Muscle of back (tissue), 11 donors: Measurements from ENCODE around the gene KRTAP9-8. TPM values are rescaled to one million over a fixed set of nuclear protein-coding genes. Genes with fewer than 3 reads are reported as not detected.
"Not testable (repeated sequence)": the region's sequence is repeated elsewhere in the genome, so short reads cannot be mapped to it uniquely, and the experiment has no call there.

Source experiments
- DNase-seq, 3 donors: peaks; one replicate each; pipeline versions ENCODE4 v3.0.0 to v3.0.0-alpha.2; 2013
- polyA plus RNA-seq, 10 donors: library from polyadenylated mRNA; unstranded; fragments of 120-200 nt; gene quantifications; one replicate each; pipeline ENCODE4 v1.2.1, GENCODE V29; 2013; ENCODE audit not compliant: insufficient read length in 10 of 10

KRTAP9-8 gene
- polyA plus RNA-seq, 10 donors: not detected

GRCh38 chr17:41255381-41256290, 17.8 kb downstream of the KRTAP9-8 start, which contains the start of gene KRTAP9-9:
KRTAP9-9 (plus strand) TSS chr17:41255384.
- DNase-seq: peak in 1 of 3 donors; percentile 26

DNA sequence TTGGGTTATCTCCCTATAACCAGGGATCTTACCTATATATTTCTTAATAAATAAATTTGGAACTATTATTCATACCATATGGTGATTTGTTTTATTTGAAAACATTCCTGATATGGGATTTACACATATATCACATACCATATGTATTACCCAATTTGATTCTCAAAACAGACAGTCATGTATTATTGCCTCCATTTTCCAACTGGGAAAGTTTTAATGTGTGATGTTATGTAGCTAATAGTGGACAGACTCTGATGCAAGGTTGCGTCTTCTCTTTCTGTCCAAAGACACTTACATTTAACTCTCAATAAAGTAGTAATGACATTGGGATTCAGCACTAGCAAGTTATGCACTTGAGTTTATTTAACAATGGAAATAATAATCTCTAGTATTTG, 18.5 kb downstream of the KRTAP9-8 start:
- peak in 1 of 3 donors; percentile 16 for DNase-seq

DNA sequence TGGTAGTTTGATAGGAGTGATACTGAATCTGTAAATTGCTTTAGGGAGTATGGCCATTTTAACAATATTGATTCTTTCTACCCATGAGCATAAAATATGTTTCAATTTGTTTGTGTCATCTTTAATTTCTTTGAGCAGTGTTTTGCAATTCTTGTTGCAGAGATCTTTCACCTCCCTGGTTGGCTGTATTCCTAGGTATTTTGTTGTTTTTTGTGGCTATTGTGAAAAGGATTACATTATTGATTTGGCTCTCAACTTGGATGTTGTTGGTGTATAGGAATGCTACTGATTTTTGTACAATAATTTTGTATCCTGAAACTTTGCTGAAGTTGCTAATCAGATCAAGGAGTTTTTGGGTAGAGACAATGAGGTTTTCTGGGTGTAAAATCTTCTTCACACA, 20.6 kb downstream of the KRTAP9-8 start:
- no peak for DNase-seq

GRCh38 chr17:41263212-41263611, 25.4 kb downstream of the KRTAP9-8 start:
- no peak for DNase-seq

DNA sequence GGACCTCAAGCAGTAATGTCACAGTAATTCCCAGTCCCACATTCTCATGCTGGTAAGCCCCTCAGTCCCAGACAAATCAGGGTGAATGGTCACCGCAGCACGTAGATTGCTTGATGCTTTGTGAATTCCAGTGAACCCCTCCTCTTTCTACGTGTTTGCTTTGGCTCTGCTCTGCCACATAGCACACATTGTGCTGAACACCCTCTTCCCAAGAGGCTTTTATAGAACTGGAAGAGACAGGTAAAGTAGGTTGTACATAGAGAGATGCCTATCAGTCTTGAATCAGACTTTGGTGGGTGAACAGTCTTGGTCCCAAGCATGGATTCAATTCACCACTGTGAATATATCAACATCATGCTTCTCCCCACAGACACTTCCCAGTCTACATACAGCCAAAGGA, 26.8 kb downstream of the KRTAP9-8 start:
- no peak for DNase-seq

DNA sequence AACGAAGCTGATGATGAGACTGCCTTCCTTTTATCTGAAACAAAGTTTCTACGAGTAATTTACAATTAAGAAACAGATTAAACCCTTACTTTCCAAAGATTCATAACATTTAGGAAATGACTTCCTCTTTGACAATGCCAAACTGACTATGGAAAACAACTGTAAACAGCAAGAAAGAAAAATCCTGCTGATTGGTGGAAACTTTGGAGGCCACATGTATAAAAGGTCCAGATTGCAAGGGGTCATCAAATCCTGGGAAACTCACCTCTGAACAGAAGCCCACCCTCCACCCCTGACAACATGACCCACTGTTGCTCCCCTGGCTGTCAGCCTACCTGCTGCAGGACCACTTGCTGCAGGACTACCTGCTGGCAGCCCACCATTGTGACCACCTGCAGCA, 27.3 kb downstream of the KRTAP9-8 start, which contains the start of gene KRTAP9-6:
TSS of gene KRTAP9-6 (plus strand) at position 301 of the 400 bp plus-strand sequence. CDS start at position 301, 0 bp downstream.
- DNase-seq: no peak

DNA sequence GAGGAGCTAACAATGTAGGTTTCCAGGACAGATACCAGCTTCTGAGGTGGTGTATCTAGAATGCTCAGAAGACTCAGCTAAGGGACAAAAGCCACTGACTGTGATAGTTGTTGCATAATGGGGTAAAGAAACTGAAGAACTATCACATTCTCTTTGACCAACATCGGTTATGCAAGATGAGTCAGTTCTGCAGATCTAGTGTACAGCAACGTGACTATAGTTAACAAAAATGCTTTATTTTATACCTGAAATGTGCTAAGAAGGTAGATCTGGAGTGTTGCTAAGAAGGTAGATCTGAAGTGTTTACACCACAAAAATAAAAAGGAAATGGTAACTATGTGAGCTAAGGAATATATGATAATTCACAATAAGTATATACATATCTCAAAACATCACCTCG, 29.9 kb downstream of the KRTAP9-8 start:
- DNase-seq: no peak

DNA sequence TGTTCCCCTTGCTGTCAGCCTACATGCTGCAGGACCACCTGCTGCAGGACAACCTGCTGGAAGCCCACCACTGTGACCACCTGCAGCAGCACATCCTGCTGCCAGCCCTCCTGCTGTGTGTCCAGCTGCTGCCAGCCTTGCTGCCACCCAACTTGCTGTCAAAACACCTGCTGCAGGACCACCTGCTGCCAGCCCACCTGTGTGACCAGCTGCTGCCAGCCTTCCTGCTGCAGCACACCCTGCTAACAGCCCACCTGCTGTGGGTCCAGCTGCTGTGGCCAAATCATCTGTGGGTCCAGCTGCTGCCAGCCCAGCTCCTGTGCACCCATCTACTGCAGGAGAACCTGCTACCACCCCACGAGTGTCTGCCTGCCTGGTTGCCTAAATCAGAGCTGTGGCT, 33.5 kb downstream of the KRTAP9-8 start:
- DNase-seq: not testable (repeated sequence)

- no peak for DNase-seq
These were observed 34.1 kb downstream of the KRTAP9-8 start for GRCh38 chr17:41271858-41272257.

GRCh38 chr17:41275648-41276190, 37.9 kb downstream of the KRTAP9-8 start, which contains the start of gene KRTAP9-7:
KRTAP9-7 (plus strand) TSS chr17:41275698; CDS start chr17:41275698, 0 bp downstream.
- not testable (repeated sequence) for DNase-seq

DNA sequence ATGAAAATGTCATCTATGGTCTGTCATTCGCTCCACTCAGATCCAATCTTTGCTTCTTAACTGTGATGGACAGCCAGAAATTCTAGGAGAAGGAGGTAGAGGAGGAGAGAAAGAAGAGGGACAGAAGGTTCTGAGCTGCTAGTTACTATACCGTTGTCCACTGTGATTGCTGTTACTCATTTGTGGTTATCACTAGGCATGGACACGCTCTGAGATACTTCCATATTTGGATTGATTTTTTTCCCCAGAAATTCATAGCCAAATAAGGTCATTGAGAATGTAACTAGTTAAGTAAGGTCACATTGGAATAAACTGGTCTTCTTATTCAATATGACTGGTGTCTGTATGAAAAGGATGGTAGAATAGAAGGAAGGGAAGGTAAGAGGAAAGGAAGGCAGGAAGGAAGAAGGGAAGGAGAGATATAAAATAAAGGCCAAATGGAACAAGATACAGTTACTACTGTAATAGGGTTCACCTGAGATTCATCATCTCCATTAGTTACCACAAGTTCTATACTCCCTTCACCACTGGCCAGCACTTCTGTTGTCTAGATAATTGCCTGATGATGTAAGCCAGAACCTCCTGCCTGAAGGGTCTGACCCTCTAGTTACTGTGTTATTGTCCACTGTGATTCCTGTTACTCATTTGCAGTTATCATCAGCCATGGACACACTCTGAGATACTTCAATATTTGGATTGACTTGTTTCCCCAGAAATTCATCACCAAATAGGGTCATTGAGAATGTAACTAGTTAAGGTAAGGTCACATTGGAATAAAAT, 40.6 kb downstream of the KRTAP9-8 start:
- no peak for DNase-seq

DNA sequence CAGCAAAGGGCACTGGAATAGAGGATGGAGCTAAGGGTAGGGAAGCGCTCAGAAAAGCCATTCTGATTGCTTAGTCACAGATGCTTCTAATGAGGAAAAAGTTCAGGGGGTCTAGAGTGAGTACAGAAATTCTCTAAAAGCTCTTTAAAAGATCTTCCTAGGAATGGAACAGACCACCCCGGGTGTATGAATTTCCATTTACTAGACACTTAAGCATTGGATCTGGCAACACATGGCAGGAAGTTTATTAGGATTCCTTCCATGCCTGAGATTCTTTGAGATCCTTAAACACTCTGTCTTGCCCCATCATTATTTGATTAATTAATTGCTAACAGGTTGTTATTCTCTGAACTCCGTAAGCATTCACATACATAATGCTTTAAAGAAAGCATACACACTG, 46.2 kb downstream of the KRTAP9-8 start:
- DNase-seq: peak in 1 of 3 donors; percentile 79

GRCh38 chr17:41284546-41284945, 46.7 kb downstream of the KRTAP9-8 start:
- no peak for DNase-seq

- no peak for DNase-seq
These were observed 49.3 kb downstream of the KRTAP9-8 start for GRCh38 chr17:41287050-41287449.

Other genes with a start within 250 kb of the KRTAP9-8 start
- gene KRTAP3-3, start 243.8 kb upstream of the KRTAP9-8 start, polyA plus RNA-seq: not detected
- gene KRTAP3-2, start 238.1 kb upstream of the KRTAP9-8 start, polyA plus RNA-seq: under 1 TPM in 9 of 10 donors, not detected in 1; 0.29 to 0.91 (median 0.58) TPM
- gene KRTAP3-1, start 228.9 kb upstream of the KRTAP9-8 start, polyA plus RNA-seq: not detected
- not detected for gene KRTAP1-5, start 210.8 kb upstream of the KRTAP9-8 start, polyA plus RNA-seq
- not detected for gene KRTAP1-4, start 207.8 kb upstream of the KRTAP9-8 start, polyA plus RNA-seq
- under 1 TPM in 1 of 10 donors, not detected in 9; 0.25 TPM for gene KRTAP1-3, start 203.1 kb upstream of the KRTAP9-8 start, polyA plus RNA-seq
- gene KRTAP1-1, start 196.5 kb upstream of the KRTAP9-8 start, polyA plus RNA-seq: not detected
- gene KRTAP2-1, start 190.7 kb upstream of the KRTAP9-8 start, polyA plus RNA-seq: not detected
- gene KRTAP2-2, start 182.8 kb upstream of the KRTAP9-8 start, polyA plus RNA-seq: not detected
- not detected for gene KRTAP2-3, start 177.9 kb upstream of the KRTAP9-8 start, polyA plus RNA-seq
- not detected for gene KRTAP2-4, start 172.1 kb upstream of the KRTAP9-8 start, polyA plus RNA-seq
- gene KRTAP4-7, start 153.8 kb upstream of the KRTAP9-8 start, polyA plus RNA-seq: not detected
- not detected for gene KRTAP4-8, start 139.9 kb upstream of the KRTAP9-8 start, polyA plus RNA-seq
- gene KRTAP4-16, start 135.8 kb upstream of the KRTAP9-8 start, polyA plus RNA-seq: not detected
- not detected for gene KRTAP4-9, start 132.6 kb upstream of the KRTAP9-8 start, polyA plus RNA-seq
- gene KRTAP4-11, start 119.6 kb upstream of the KRTAP9-8 start, polyA plus RNA-seq: not detected
- gene KRTAP4-12, start 113.8 kb upstream of the KRTAP9-8 start, polyA plus RNA-seq: not detected
- gene KRTAP4-6, start 97.5 kb upstream of the KRTAP9-8 start, polyA plus RNA-seq: not detected
- not detected for gene KRTAP4-5, start 88.2 kb upstream of the KRTAP9-8 start, polyA plus RNA-seq
- gene KRTAP4-4, start 77.3 kb upstream of the KRTAP9-8 start, polyA plus RNA-seq: not detected
- not detected for gene KRTAP4-3, start 69.8 kb upstream of the KRTAP9-8 start, polyA plus RNA-seq
- not detected for gene KRTAP4-2, start 59.8 kb upstream of the KRTAP9-8 start, polyA plus RNA-seq
- not detected for gene KRTAP4-1, start 53.1 kb upstream of the KRTAP9-8 start, polyA plus RNA-seq
- not detected for gene KRTAP9-1, start 48.1 kb upstream of the KRTAP9-8 start, polyA plus RNA-seq
- not detected for gene KRTAP9-2, start 11.4 kb upstream of the KRTAP9-8 start, polyA plus RNA-seq
- not detected for gene KRTAP9-3, start 5.5 kb upstream of the KRTAP9-8 start, polyA plus RNA-seq
- not detected for gene KRTAP9-4, start 11.7 kb downstream of the KRTAP9-8 start, polyA plus RNA-seq
- gene KRTAP9-9, start 17.4 kb downstream of the KRTAP9-8 start, polyA plus RNA-seq: not detected
- gene KRTAP9-6, start 27.4 kb downstream of the KRTAP9-8 start, polyA plus RNA-seq: under 1 TPM in 5 of 10 donors, not detected in 5; 0.15 to 0.30 (median 0.27) TPM
- gene KRTAP9-7, start 37.7 kb downstream of the KRTAP9-8 start, polyA plus RNA-seq: not detected
- gene KRTAP29-1, start 64.9 kb downstream of the KRTAP9-8 start, polyA plus RNA-seq: not detected
- not detected for gene KRTAP16-1, start 71.3 kb downstream of the KRTAP9-8 start, polyA plus RNA-seq
- not detected for gene KRTAP17-1, start 77.7 kb downstream of the KRTAP9-8 start, polyA plus RNA-seq
- not detected for gene KRT33A, start 112.8 kb downstream of the KRTAP9-8 start, polyA plus RNA-seq
- gene KRT33B, start 131.8 kb downstream of the KRTAP9-8 start, polyA plus RNA-seq: under 1 TPM in 6 of 10 donors, not detected in 4; 0.09 to 0.26 (median 0.18) TPM
- under 1 TPM in 1 of 10 donors, not detected in 9; 0.12 TPM for gene KRT34, start 144.3 kb downstream of the KRTAP9-8 start, polyA plus RNA-seq
- gene KRT31, start 159.6 kb downstream of the KRTAP9-8 start, polyA plus RNA-seq: 1 to 10 TPM; 3.3 to 6.5 (median 4.7) TPM
- not detected for gene KRT37, start 186.6 kb downstream of the KRTAP9-8 start, polyA plus RNA-seq
- gene KRT38, start 203.0 kb downstream of the KRTAP9-8 start, polyA plus RNA-seq: not detected
- gene KRT32, start 229.4 kb downstream of the KRTAP9-8 start, polyA plus RNA-seq: under 1 TPM in 1 of 10 donors, not detected in 9; 0.11 TPM
- gene KRT35, start 243.2 kb downstream of the KRTAP9-8 start, polyA plus RNA-seq: not detected